GM18526 (cell line): ENCODE data around the gene DYNC1H1.

Source experiments
- POLR2A ChIP-seq: IDR thresholded peaks from 3 replicates; pipeline ENCODE4 v1.6.1; 2011; ENCODE audit not compliant: insufficient read length; ENCODE audit errors: extremely low read depth

The DYNC1H1 gene

DNA sequence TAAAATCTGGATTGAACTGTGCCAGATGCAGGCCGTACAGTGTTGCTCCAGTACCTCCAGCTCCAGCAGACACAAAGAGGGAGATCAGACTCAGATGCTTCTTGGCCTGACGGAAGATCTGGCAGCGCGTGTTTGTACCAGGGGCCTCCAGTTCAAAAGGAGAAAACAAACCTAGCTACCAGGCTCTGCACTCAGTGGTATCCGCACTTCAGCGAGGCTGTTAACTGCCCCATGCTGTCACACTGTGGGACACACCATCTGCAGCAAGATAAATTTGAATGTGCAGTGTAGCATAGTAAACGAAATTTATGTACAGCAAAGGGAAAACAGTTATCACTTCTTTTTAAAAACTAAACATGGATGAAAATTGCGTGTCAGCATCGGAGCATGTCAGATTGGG is 5.1 kb downstream of the DYNC1H1 start:
- no peak for TF ChIP-seq POLR2A

DNA sequence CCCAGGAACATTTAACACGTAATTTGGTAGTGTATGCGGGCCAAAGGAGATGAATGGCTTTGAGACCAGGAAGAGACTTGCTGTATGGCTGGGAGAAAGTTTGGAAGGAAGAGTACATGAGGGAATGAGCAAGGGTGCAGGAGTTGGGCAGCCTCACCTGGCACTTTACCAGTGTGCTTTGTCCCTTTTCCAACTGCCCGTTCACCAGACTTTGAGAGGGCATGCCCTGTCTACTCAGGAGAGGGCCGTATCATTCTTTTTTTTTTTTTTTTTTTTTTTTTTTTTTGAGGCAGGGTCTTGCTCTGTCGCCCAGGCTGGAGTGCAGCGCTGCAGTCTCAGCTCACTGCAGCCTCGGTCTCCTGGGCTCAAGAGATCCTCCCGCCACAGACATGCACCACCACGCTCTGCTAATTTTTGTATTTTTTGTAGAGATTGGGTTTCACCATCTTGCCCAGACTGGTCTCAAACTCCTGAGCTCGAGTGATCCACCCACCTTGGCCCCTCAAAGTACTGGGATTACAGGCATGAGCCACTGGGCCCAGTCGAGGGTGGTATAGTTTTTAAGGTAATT is 6.5 kb downstream of the DYNC1H1 start:
- no peak for TF ChIP-seq POLR2A

DNA sequence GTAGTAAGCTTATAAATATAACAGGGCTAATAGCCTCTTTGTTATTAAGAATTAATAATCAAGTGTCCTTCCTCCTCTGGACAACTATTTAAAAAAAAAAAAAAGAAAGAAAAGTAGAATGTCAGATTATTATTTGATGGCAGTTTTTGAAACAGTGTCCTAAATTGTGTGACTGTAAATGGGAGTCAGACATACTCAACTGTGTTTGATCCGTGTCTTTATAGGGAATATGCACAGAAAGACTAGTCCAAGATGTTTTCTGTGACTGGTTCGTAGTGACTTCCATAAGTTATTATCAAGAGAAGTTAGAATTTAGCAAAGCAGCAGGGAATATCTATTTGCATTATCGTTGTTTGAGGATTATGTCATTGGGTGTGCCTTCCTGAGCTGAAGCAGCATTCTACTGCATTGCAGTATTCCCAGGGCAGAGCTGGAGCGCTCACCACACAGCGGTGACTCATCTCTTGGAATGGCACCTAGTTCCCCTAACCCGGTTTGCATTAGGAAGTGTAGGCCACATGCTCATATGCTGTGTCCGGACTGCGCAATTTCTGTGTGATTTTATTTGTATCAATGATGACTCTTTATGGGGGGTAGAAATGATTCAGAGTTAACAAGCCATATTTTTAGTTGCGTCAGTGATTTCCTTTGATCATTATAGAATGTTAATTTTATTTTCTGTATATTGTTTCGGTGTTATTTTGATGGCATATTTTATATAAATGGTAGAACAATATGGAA is 7.9 kb downstream of the DYNC1H1 start:
- no peak for TF ChIP-seq POLR2A

DNA sequence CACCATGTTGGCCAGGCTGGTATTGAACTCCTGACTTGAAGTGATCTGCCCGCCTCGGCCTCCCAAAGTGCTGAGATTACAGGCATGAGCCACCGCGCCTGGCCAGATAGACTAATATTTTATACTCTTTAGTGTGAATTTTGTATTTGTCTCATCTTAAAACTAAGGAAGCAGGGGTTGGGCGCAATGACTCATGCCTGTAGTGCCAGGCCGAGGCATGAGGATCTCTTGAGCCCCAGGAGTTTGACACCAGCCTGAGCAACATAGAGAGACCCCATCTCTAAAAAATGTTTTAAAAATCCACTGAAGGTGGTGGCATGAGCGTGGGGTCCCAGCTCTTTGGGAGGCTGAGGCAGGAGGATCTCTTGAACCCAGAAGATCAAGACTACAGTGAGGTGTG is 9.0 kb downstream of the DYNC1H1 start:
- TF ChIP-seq POLR2A = no peak

DNA sequence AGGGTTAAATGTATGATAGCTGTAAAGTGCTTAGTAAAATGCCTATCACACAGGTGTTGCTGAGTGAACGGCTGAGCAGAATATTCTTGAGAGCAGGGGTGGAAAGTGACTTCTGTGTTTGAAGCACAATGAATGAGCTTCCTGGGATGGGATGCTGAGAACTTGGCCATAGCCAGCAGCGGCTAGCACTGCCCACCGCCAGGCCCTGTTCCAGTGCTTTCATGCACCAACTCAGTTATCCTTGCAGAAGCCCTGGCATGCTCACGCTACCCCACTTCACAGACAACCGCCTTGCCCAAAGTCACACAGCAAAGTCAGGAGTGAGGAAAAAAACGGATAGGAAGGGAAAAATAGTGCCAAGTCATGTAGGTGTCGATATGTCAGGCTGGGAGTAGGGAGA is 10.9 kb downstream of the DYNC1H1 start:
- TF ChIP-seq POLR2A = no peak

DNA sequence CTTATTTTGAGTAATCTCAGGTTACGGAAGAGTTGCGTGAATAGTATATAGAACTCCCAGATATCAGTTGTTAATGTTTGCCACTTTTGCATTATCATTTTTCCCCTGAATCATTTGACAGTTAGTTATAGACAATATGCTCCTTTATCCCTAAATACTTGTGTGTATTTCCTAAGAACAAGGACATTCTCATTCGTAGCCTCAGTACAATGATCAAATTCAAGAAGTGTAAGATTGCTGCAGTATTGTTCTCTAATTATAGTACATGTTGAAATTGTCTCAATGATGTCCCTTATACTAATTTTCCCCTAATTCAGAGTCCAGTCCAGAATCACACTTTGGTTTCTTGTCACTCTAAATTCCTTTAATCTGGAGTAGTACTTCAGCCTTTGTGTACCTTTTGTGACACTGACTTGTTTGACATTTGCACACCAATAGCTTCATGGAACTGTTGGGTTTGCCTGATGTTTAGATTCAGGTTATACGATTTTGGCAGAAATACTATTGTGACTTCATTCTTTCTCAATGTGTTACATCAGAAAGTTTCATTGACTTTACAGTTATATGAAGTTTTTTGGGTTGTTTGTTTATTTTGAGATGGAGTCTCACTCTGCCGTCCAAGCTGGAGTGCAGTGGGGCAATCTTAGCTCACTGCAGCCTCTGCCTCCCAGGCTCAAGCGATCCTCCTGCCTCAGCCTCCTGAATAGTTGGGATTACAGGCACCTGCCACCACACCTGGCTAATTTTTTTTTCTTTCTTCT is 13.1 kb downstream of the DYNC1H1 start:
- no peak for TF ChIP-seq POLR2A

DNA sequence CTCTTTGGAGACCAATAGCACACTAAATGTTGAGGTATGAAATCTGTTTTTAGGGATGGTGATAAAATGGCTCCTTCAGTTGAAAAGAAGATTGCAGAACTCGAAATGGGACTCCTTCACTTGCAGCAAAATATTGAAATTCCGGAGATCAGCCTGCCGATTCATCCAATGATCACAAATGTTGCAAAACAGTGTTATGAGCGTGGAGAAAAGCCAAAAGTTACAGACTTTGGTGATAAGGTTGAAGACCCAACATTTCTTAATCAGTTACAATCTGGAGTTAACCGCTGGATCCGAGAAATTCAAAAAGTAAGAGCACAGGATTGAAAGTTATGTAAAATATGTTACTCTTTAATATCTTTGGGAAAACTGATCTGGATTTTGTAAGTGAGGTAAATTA is 15.3 kb downstream of the DYNC1H1 start:
- TF ChIP-seq POLR2A = no peak

DNA sequence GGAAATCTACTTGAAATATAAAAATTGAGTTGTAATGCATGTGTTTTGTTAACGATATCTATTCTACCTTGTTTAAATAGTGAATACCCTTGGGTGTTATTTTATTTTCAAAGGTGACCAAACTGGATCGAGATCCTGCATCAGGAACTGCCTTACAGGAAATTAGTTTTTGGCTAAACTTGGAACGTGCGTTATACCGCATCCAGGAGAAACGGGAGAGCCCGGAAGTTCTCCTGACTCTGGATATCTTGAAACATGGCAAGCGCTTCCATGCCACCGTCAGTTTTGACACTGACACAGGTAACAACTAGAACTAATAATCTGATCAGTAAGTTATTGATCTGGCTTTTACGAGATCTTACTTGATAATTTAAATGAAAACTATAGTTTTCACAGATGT is 15.9 kb downstream of the DYNC1H1 start:
- TF ChIP-seq POLR2A = no peak

DNA sequence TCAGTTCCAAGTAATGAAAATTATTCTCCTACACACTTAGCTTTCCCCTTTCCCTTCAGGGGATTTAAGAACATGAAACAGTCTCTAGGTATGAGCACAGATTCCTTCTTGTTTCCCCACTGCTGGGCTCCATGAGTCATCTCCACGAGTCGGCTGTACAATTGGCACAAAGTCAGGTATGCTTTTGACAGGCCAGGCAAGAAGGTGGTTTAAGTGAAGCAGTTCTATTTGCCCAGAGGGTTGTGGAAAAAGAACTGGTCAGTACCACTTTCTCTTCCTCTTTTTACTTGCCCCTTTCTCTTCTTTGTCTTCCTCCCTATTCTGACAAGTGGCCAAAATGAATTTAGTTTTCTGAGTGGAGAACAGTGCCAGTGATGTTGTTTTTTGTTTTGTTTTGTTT is 16.3 kb downstream of the DYNC1H1 start:
- no peak for TF ChIP-seq POLR2A

DNA sequence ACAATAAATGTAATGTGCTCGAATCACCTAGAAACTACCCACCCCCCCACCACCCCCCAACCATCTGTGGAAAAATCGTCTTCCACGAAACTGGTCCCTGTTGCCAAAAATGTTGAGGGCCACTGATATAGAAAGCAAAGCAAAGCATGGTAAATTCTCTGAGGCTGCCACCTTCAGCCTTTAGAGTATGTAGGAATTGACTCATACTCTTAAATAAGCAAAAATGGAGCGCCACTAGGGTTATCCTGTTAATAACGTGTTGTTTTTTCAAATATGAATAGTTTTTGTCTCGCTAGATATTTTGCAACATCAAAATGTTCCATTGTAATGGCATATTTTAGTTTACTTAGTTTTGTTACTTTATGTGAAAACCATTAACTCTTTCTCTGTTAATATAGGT is 18.2 kb downstream of the DYNC1H1 start:
- no peak for TF ChIP-seq POLR2A

DNA sequence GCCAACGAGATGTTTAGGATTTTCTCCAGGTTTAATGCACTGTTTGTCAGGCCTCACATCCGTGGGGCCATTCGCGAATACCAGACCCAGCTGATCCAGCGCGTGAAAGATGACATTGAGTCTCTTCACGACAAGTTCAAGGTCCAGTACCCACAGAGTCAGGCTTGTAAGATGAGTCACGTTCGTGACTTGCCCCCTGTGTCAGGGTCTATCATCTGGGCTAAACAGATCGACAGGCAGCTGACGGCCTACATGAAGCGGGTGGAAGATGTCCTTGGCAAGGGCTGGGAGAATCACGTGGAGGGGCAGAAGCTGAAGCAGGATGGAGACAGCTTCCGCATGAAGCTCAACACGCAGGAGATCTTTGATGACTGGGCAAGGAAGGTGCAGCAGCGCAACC is 21.6 kb downstream of the DYNC1H1 start:
- TF ChIP-seq POLR2A = no peak

DNA sequence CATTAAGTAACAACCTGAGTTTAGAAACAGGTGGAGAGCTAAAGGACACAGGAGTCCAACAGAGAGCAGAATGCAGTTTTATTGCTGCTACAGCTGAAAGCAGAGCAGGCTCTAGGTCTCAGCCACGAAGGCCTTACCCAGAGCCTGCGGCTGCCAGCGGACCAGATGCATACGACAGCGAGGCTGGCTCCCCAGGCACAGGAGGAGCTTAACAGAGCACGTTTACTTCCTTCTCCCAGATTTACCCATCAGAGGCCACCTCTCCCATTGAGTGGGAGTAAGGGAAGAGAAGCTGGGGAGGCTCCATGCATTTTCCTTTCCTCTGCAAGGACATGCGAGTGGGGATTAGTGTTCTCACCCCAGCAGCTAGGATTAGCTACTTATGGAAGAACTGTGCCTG is 22.6 kb downstream of the DYNC1H1 start:
- no peak for TF ChIP-seq POLR2A

DNA sequence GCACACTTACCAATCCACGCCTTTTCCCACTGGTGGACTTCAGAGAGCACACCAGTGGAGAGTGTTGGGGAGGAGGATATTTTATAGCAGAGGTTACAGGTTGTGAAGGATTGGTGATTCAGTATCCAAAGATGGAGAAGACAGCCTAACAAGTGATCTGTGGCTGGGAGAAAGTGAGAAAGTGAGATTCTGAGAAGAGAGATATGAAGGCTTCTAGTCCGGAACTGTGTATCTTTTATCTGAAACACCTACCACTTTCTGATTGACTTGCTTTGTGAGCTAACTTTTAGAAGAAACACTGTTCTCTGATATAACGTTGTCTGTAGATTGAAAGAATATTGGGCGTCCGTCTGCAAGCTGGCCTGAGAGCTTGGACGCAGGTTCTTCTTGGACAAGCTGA is 24.0 kb downstream of the DYNC1H1 start:
- no peak for TF ChIP-seq POLR2A

DNA sequence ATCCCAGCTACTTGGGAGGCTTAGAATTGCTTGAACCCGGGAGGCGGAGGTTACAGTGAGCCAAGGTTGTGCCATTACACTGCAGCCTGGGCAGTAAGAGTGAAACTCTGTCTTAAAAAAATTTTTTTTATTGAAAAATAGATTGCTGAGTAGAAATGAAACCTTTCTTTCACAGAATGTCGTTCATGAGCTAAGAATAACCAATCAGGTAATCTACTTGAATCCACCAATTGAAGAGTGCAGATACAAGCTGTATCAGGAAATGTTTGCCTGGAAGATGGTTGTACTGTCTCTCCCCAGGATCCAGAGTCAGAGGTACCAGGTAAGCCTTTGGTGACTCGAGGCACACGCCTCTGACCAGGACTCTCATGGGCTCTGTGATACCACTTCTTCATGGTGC is 27.0 kb downstream of the DYNC1H1 start:
- TF ChIP-seq POLR2A = no peak

DNA sequence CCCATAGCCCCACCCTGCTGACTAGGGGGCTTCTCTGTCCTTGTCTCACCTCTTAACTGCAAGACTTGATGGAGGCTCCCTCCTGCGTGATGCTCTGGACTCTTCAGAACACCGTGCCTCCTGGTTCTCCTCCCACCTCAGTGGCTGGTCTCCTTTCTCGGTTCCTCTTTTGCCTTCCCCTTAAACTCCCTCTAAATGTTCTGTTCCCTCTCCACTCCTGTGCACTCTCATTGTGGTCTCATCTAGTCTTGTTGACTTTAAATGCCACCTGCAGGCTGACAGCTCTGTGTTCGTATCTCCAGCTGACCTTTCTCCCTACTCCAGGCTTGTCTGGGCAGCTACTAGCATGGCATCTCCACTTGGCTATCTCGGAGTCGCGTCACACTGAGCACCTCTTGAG is 28.3 kb downstream of the DYNC1H1 start:
- no peak for TF ChIP-seq POLR2A
